Measurements from ENCODE around the gene IQSEC3.
"Not testable (repeated sequence)": the region's sequence is repeated elsewhere in the genome, so short reads cannot be mapped to it uniquely, and the experiment has no call there.

IQSEC3 gene

DNA sequence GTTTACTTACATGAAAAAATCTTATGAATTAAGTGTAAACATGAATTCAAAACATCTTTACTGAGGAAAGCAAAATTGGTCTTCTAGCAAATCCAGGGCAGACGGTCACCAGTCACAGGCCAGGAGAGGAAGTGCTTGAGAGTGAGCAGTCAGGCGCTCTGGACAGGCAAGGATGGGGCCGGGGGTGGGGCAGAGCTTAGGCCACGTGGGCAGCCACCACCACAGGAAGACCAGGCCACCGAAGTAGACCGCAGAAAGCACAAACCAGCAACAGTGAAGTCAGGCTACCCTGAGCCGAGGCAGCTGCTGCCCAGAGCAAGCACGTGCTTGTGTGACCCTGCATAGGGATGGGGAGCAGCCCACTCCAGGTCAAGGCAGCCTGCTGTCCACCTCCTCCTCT is 113.9 kb downstream of the IQSEC3 start:
- peak; percentile 17 for DNase-seq

GRCh38 chr12:181921-182320 is 115.4 kb downstream of the IQSEC3 start:
- no peak for DNase-seq

- DNase-seq = no peak
Measured at GRCh38 chr12:182381-182892, 115.9 kb downstream of the IQSEC3 start.

DNA sequence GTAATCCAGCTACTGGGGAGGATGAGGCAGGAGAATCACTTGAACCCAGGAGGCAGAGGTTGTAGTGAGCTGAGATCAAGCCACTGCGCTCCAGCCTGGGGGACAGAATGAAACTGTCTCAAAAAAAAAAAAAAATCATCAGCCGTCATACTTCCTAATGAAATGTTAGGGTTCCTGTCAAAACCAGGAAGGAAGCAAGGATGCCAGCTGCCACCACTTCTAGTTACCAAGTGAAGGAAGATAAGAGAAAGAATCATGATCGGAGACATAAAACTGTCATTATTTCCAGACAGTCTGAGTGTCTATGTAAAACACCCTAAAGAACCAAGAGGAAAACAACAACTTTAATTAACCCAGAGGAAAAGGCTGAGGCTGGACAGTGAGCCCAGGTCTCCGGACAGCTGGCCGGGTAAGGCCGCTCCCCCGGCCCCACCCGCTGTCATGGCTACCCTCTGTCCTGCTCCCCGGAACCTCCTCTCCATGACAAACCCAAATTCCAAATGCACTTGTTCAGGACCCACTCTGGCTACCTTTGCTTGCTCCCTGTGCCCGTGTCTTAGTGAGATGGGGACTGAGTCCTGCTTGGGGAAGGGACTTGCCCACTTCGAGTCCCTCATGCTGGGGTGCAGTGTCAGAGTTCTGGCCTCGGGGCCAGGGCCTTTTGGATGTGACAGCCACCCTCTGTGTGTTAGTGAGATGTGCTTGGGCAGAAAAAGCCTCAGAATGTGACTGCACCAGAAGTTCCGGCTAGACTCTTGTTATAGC is 118.4 kb downstream of the IQSEC3 start:
- no peak for DNase-seq

DNA sequence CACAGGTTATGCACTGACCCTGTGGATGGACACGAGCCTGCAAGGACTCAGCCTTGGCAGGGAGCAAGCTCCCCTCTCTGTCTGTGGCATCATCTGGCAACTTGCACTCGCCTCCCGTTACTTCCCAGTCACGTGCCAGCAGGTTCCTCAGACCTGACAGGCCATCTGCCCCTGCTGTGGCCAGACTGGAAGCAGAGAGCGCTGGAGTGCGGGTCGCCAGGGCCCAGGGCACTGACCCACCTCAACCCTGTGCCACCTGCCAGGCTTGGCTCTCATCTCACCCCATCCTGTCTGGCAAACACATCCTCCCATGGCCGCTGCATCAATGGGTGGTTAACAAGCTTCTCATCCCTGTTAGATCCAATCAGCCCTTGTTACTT is 119.0 kb downstream of the IQSEC3 start:
- DNase-seq = no peak

DNA sequence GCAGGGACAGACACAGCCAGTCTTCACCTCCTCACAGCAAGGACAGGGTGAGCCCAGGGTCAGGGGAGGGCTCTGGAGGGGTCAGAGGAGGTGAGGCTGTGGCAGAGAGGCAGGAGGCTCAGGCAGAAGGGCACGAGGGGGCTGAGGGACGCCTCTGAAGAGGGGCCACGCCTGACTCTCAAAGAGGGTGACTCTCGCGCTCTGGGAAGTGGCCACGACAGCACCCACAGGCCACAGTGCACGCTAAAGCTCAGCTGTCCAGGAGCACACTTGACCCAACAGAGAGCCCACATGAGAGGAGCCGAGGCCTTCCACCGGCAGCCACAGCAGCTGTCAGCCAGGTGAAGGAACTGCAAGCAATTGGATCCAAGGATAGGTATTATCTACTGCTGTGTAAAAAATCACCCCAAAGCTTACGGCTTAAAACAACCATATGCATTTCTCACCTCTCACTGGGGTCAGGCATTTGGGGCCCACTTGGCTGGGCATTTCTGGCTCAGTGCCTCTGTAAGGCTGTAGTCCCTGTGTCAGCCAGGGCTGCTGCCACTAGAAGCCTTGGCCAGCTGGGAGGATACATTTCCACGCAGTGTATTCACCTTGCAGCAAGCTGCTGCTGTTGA is 119.5 kb downstream of the IQSEC3 start:
- DNase-seq = no peak

- DNase-seq = not testable (repeated sequence)
Measured at GRCh38 chr12:187986-188909, 121.7 kb downstream of the IQSEC3 start.

DNA sequence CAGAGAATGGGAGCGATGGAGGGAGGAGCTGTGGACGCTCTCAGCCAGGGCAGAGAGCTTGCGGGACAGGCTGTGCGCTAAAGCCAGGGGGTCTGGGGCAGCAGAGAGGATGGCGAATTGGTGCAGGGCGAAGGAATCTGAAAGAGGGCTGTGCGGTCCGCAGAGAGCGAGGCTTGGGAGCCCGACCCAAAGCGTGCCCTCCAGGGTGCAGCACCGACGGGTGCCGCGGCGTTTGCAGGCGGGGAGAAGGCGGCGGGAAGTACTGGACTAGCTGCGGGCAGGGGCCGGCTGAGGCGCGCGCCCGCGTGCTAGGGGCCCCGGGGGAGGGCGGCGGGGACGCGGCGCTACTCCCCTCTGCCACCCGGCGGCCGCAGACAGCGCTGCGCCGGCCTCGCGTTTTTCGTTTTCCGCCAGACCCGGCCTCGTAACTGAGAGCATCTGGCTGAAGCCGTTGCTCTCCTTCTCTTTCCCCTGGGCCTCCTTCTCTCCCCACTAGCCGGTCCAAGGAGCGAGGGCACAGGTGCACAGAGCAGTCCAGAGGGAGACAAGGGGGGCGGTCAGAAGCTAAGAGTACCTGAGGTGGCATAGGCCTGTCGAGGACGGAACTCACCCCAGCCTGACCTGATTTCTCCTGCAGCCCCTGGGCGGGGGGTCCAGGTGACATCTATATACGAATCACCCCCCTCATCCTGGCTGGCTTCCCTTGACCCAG is 122.5 kb downstream of the IQSEC3 start:
- peak; percentile 61 for DNase-seq

DNA sequence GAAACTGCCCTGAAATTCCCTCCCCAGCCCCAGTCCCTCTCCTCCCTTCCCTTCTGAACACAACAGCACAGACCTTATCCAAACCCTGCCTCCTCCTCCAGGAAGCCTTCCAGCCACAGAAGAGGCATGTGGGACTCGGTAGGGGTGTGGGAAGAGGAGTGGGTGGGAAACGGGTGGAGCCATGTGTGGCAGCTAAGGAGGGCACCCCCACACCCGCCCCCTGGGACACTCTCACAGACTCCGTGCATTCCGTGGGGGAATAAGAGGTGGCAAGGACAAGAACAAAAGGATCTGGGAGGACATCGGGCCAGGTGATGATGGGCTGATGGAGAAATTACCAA is 123.0 kb downstream of the IQSEC3 start:
- no peak for DNase-seq

DNA sequence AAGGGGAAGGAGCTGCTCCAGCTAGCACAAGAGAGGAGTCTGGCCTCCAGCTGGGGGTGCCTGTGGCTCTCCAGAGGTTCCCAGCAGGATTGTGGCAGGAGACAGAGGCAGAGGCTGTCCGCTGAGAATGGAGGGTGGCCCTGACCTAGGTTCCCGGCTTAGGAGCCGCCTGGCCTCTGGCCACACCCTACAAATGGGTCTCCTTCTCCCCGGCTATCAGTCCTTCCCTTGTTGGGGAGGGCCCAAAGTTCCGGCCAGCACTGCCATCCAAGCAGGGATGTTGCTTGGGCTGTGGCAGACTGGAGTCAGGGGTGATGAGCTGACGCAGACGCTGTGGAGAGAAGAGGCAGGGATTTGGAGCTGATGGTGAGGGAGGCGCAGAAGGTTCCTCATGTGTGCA is 124.3 kb downstream of the IQSEC3 start:
- no peak for DNase-seq

- no peak for DNase-seq
Measured at GRCh38 chr12:191541-191940, 125.0 kb downstream of the IQSEC3 start.

DNA sequence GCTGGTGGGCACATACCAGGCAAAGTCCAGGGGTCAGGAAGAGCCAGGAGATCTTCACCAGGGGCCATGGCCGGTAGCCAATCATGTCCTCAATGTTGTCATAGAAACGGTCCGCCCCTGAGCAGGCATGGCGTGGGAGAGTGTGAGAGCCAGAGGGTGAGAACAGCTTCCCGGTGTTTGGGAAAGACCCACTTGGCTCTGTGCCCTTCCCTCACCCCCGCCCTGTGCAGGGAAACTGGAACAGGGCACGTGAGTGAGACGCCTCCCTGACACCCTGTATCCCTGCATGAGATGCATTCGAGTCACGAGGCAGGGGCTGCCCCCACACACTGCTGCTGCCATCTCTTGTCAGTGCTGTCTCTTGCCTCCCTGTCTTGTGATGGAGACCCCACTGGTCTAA is 126.7 kb downstream of the IQSEC3 start:
- DNase-seq = no peak

DNA sequence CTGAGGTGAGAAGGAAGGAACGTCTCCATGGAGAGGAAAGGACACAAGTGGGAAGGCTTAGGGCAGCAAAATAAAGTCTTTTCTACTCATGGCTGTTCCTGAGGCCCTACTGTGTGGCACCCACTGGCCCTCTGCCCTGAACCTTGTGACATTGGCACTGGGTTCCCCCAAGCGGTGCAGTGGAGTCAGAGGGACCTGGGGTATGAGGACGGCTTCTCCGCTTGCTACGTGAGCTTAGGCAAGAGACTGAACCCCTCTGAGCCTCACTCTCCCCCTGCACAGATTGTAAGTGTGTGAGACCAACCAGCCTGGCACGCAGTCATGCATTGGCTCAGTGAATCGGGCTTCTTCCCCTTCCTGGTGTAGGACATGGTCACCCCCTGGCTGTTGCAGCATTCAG is 127.7 kb downstream of the IQSEC3 start:
- DNase-seq = no peak

- DNase-seq = no peak
Measured at GRCh38 chr12:195156-195555, 128.6 kb downstream of the IQSEC3 start.

- DNase-seq = no peak
Measured at GRCh38 chr12:195951-196350, 129.4 kb downstream of the IQSEC3 start.

DNA sequence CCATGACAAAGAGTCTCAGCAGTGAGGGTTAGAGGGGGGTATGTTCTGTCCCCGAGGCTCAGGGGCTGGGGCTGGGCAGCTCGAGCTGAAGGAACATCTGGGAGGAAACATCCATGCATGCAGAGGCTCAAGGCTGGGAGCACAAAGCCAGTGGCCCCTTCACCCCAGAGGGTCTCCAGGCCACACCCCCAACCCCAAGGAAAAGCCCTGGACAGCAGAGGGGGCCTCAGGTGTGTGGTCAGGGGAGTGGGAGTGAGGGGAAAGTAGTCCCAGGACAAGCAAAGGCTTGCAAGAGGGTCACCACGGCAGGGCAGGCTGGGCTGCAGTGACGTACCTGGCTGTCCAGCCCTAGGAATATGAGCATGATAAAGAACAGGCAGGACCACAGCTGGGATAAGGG is 129.9 kb downstream of the IQSEC3 start:
- DNase-seq = no peak

- no peak for DNase-seq
Measured at GRCh38 chr12:197347-197746, 130.8 kb downstream of the IQSEC3 start.

DNA sequence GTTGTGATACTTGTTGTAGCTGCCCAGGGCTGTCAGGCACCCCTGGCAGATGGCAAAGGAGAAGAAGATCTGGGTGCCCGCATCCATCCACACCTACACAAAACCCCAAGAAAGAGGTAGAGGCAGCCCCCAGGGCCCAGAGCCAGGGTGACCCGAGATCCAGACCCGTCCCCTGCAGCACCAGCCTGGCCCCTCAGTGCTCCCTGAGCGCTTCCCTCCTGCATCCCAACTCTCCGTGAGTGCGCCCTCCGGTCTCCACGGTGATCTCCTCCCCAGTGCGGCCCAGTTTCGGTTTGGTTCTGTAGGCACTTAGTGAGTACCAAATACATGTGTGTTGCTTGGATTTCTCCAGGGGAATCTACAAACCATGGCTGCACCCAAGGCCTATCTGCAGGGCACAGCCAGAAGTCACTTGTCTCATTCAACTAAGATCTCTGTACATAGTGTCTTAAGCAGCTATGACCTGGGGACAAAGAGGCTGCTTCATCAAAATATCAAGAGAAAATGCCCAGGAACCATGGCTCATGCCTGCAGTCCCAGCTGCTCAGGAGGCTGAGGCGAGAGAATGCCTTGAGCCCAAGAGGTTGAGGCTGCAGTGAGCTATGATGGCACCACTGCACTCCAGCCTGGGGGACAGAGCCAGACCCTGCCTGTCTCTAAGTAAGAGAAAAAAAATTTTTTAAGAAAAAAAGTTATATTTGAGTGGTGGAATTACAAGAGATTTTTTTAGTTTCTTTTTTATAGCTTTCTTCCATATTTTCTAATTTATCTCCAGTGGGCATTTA is 131.5 kb downstream of the IQSEC3 start:
- DNase-seq = no peak

- no peak for DNase-seq
Measured at GRCh38 chr12:198705-199104, 132.1 kb downstream of the IQSEC3 start.

DNA sequence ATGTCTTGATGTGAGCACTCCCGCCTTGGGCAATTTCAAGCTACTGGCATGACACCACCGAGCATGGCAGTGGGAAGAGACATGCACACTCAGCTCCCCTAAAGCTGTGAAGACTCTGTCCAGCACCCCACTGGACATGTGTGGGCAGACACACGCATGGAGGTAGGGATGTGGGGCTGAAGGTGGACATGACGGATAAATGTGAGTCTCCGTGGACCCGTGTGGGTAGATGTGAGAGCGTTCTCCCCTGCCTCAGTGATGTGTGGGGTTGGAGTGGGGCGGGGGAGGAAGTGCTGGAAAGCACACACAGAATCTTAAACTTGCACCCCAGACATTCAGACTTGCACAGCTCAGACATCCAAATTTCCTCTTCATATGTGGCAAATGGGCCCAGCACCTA is 134.8 kb downstream of the IQSEC3 start:
- DNase-seq = no peak

DNA sequence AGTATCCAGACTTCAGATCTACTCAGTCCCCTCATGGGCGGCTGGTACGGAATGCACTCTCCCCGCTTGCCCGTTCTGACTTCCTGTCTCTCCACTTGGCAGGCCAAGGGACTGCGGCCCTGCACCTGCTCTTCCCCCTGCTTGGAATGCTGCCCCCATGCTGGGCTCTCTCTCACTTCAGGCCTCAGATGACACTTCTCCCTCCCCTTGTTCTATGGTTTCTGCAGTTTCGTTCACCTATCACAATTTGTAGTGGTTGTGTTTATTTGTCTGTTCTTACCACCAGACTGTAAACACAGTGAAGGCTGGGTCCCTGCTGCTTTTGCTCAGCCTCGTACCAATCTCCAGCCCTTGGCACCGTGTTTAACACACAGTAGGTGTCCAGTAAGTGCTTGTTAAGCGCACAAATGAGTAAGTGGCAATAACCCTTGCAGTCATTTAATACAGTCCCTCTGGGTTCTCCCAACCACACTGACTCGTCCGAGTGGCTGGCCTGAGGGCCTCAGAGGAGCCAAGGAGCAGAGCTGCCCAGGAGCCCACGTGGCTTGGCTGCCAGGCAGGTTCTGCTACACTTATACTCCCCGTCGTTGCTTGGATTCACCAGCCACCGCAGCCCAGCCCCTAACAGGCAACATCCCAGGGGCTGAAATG is 135.6 kb downstream of the IQSEC3 start:
- DNase-seq = no peak

GRCh38 chr12:203074-203461 is 136.5 kb downstream of the IQSEC3 start:
- no peak for DNase-seq
